ENCODE results near the gene PRR20B.
"Not testable (repeated sequence)": the region's sequence is repeated elsewhere in the genome, so short reads cannot be mapped to it uniquely, and the experiment has no call there.

PRR20B gene

DNA sequence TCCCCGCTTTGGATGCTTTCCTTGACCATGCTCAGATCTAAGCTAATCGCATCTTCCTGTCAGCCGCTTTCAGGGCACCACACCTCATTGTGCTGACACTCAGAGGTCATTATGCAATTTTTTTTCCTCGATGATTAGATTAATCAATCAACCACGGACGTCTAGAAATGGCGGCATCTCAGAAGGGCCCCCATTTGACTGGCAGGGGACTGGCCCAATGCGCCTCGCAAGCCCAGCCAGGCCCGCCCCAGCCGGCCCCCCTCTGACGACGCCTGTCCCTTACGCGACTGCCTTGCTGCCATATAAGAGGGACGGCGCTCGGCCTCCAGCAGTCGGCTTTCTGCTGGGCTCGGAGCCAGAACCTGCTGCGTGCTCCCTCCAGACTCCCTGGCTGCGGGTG, at the start of gene PRR20B:
Gene PRR20B (plus strand): TSS at position 301 of the 400 bp plus-strand sequence. CDS start 387 bp downstream, outside the sequence.
- DNase-seq (ENCODE audit: low spot score): not testable (repeated sequence)

GRCh38 chr13:57114945-57115344, 32.3 kb upstream of the PRR20B start:
- DNase-seq (ENCODE audit: low spot score): no peak

- no peak for DNase-seq (ENCODE audit: low spot score)
These were observed 23.6 kb upstream of the PRR20B start for GRCh38 chr13:57123681-57124080.

- DNase-seq (ENCODE audit: low spot score): no peak
These were observed 18.4 kb upstream of the PRR20B start for GRCh38 chr13:57128909-57129308.

DNA sequence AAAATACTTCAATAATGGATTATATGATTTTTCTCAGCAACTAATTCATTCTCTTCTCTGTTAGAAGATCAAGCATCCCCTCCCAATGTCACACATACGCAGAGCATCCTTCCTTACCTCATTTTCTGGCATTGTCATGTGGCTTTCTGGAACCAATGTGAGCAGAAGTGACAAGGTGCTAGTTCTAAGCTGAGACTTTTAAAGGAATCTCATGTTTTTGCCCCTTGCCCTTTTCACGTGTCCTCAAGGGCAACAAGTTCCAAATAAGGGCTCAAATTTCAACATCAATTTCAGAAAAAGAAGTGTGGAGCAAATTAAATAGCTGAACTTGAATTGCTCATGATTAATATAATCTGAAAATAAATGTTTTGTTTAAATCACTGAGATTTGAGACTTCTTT, 11.2 kb upstream of the PRR20B start:
- no peak for DNase-seq (ENCODE audit: low spot score)

DNA sequence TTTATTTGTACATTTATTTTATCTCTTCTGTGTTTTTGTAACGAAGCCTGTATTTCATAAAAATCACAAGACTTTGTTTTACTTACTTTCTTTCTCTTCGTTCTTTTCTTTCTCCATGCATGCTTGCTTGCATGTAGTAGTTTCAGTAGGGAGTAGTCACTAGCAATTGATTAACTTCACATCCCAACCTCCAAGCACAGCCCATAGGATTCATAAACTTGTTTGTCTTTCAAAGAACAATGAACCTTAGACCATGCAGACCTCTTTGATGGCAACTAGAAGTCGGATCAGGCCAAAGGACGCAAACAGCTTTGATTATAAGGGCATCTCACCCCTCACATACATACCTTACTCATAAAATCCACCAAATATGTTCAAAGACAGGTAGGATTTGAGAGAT, 9.7 kb upstream of the PRR20B start:
- no peak for DNase-seq (ENCODE audit: low spot score)

GRCh38 chr13:57138988-57139387, 8.3 kb upstream of the PRR20B start:
- DNase-seq (ENCODE audit: low spot score): no peak

DNA sequence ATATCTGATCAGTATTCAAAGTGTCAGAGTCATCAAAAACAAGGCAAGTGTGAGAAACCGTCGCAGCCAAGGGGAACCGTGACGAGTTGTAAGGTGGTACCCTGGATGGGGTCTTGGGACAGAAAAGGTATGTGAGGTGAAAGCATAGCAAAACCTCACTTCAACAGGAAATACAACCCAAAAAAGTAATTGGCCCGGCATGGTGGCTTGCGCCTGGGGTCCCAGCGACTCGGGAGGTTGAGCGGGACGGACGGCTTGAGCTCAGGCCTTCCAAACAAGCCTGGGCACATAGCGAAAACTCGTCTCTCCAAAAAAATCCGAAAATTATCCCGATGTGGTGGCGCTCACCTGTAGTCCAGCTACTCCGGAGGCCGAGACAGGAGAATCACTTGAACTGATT, 7.5 kb upstream of the PRR20B start:
- not testable (repeated sequence) for DNase-seq (ENCODE audit: low spot score)

GRCh38 chr13:57140235-57140968, 6.9 kb upstream of the PRR20B start, which contains the start of gene PRR20A:
Gene PRR20A, plus strand, starts transcription at chr13:57140918. Its CDS starts 387 bp downstream, at chr13:57141305.
- DNase-seq (ENCODE audit: low spot score): not testable (repeated sequence)

DNA sequence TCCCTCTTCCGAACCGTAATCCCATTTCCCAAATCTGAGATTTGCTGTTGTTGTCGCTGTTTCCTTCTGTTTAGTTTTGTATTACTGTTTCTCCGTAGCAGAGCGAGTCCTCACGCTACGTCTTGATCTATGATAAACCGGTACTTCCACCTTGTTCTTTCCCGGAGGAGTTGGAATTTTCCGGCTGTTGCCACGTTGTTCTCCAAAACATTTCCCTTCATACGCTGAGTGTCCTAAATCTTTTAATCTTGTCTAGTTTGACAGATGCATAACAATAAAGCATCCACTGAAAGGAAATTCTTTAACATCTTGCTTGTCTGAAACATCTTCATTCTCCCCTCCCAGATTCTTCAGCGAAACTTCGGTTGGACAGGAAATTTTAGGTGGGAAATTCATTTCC, 818 bp downstream of the PRR20B start:
- not testable (repeated sequence) for DNase-seq (ENCODE audit: low spot score)

GRCh38 chr13:57153761-57154160, 6.5 kb downstream of the PRR20B start, which contains the start of gene PRR20C:
Gene PRR20C, plus strand, starts transcription at chr13:57154061. Its CDS starts 387 bp downstream, at chr13:57154448.
- DNase-seq (ENCODE audit: low spot score): not testable (repeated sequence)

DNA sequence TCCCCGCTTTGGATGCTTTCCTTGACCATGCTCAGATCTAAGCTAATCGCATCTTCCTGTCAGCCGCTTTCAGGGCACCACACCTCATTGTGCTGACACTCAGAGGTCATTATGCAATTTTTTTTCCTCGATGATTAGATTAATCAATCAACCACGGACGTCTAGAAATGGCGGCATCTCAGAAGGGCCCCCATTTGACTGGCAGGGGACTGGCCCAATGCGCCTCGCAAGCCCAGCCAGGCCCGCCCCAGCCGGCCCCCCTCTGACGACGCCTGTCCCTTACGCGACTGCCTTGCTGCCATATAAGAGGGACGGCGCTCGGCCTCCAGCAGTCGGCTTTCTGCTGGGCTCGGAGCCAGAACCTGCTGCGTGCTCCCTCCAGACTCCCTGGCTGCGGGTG, 13.0 kb downstream of the PRR20B start, which contains the start of gene PRR20D:
Gene PRR20D (plus strand): TSS at position 301 of the 400 bp plus-strand sequence. CDS start 387 bp downstream, outside the sequence.
- not testable (repeated sequence) for DNase-seq (ENCODE audit: low spot score)

DNA sequence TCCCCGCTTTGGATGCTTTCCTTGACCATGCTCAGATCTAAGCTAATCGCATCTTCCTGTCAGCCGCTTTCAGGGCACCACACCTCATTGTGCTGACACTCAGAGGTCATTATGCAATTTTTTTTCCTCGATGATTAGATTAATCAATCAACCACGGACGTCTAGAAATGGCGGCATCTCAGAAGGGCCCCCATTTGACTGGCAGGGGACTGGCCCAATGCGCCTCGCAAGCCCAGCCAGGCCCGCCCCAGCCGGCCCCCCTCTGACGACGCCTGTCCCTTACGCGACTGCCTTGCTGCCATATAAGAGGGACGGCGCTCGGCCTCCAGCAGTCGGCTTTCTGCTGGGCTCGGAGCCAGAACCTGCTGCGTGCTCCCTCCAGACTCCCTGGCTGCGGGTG, 19.6 kb downstream of the PRR20B start, which contains the start of gene PRR20E:
Gene PRR20E (plus strand): TSS at position 301 of the 400 bp plus-strand sequence. CDS start 387 bp downstream, outside the sequence.
- DNase-seq (ENCODE audit: low spot score): not testable (repeated sequence)

DNA sequence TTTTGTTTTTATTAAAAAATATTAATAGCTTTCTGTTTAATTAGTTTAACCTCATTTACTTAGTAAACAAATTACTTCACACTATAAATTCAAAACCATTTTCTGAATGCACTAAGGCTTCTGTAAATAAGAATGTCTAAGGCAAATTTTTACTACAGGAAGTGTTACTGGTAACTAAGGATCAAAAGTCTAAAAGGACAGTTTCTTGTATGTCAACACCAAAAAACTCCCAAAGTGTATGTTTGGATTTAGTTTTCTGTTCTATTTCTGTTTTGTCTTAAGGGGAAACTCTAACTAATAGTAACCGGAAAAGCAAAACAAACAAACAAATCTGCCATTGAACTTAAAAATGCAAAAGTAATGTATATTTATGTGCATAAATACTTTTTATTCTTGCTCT, 44.4 kb downstream of the PRR20B start:
- no peak for DNase-seq (ENCODE audit: low spot score)
